Globus pallidus (tissue), 1 donor: ENCODE results near the gene SLC39A11.
"Not testable (repeated sequence)": the region's sequence is repeated elsewhere in the genome, so short reads cannot be mapped to it uniquely, and the experiment has no call there.

ENCODE experiments used
- DNase-seq: peaks from one replicate; pipeline ENCODE4 v3.0.0-alpha.2; 2015; ENCODE audit warnings: low spot score

The SLC39A11 gene

GRCh38 chr17:73007407-73007806 lies 85.1 kb downstream of the SLC39A11 start:
- DNase-seq, result no peak

DNA sequence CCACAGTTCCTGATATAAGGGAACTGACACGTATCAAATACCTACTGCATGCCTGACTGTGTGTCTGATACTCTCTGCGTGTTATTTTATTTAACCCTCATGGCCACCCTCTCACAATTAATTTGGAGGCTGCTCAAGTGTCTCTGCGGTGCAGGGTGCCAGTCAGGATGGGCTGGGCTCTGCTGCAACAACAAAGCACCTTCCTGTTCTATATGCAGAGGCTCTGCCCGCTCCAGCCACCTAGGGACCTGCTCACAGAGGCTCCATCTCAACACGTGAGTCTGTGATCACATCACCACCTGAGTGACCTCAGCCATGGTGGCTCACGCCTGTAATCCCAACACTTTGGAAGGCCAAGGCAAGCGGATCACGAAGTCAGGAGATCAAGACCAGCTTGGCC lies 87.1 kb downstream of the SLC39A11 start:
- DNase-seq, result no peak

- DNase-seq, result no peak
Observed at GRCh38 chr17:73003487-73003886, 89.0 kb downstream of the SLC39A11 start.

DNA sequence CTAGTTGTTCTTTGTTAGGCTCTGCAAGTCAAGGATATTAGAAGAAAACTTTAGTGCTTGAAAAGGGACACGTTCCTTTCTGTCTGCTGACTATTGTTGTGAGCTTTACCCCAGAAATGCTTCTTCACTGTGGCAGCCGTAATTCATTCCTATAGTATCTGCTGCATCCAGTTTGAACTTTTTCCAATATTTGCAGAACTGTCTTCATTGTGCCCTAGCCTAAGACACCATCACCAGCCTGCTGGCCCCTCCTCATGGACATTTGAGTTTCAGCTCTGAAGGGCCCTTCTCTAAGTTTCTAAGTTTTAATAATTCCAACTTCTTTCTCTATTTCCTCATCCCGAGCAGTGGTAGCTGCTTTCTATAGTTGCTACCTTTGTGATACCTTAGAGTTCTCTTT lies 91.7 kb downstream of the SLC39A11 start:
- no peak for DNase-seq

DNA sequence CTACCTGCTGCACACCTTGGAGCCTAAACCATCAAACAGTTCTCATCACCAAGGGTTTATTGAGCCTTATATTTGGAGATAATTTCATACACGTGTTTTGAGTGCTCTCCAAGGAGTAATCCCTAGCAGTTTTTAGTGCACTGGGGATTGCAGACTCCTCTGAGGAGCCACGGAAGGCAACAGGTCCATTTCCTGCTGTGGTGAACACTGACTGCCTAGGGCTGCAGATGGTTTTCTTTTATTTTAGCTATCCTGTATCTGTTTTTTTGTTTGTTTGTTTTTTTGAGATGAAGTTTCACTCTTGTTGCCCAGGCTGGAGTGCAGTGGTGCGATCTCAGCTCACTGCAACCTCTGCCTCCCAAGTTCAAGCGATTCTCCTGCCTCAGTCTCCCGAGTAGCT lies 93.0 kb downstream of the SLC39A11 start:
- not testable (repeated sequence) for DNase-seq

GRCh38 chr17:72998343-72998742 lies 94.1 kb downstream of the SLC39A11 start:
- peak; percentile 53 for DNase-seq

- DNase-seq, result no peak
Observed at GRCh38 chr17:72997559-72997958, 94.9 kb downstream of the SLC39A11 start.

- no peak for DNase-seq
Observed at GRCh38 chr17:72996791-72997190, 95.7 kb downstream of the SLC39A11 start.

- DNase-seq, result no peak
Observed at GRCh38 chr17:72995008-72995656, 97.4 kb downstream of the SLC39A11 start.

- DNase-seq, result not testable (repeated sequence)
Observed at GRCh38 chr17:72992783-72993467, 99.6 kb downstream of the SLC39A11 start.

- no peak for DNase-seq
Observed at GRCh38 chr17:72991651-72992050, 100.8 kb downstream of the SLC39A11 start.

DNA sequence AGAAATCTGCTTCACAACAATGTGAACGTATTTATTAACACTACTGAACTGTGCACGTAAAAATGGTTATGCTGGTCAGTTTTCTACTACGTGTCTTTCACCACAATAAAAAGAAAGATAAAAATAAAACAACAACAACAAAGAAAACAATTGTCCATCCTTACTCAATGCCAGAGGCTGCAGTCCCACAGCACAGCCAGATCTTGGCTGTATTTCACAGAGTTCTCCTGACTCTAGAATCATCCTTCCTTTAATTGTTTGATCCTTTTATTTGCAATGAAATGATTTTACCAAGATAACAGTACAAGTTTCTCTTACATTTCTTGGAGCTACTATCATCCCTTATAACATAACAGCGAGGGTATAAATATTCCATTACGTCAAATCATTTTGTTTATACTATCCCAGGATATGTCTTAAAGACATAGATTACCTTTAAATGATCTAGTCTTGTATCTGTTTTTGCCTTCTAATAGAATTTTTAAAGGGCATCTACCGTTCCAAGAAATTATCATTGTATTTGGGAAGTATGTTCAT lies 103.3 kb downstream of the SLC39A11 start:
- peak; percentile 65 for DNase-seq

DNA sequence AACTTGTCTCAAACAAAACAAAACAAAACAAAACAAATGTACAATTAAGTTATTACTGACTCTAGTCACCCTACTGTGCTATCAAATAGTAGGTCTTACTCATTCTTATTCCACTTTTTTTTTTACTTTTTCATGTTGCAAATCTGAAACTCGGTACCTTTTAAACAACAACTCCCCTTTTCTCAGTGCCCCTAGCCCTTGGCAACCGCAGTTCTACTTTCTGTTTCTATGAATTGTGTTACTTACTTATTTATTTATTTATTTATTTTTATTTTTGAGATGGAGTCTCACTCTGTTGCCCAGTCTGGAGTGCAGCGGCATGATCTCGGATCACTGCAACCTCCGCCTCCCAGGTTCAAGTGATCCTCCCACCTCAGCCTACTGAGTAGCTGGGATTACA lies 104.0 kb downstream of the SLC39A11 start:
- DNase-seq, result no peak

DNA sequence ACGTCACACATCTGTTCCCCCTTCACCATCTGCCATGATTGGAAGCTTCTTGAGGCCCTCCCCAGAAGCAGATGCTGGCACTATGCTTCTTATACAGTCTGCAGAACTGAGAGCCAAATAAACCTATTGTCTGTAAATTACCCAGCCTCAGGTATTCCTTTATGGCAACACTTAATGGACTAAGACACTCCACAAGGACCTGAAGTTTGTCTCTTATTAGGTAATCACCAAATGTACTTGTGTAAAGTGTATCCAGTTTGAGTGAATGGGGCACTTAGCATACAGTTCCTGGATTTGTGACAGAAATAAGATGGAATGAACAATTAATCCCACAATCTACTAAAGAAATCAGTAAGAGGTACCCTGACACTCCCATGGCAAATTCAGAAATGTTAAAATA lies 105.3 kb downstream of the SLC39A11 start:
- DNase-seq, result no peak

DNA sequence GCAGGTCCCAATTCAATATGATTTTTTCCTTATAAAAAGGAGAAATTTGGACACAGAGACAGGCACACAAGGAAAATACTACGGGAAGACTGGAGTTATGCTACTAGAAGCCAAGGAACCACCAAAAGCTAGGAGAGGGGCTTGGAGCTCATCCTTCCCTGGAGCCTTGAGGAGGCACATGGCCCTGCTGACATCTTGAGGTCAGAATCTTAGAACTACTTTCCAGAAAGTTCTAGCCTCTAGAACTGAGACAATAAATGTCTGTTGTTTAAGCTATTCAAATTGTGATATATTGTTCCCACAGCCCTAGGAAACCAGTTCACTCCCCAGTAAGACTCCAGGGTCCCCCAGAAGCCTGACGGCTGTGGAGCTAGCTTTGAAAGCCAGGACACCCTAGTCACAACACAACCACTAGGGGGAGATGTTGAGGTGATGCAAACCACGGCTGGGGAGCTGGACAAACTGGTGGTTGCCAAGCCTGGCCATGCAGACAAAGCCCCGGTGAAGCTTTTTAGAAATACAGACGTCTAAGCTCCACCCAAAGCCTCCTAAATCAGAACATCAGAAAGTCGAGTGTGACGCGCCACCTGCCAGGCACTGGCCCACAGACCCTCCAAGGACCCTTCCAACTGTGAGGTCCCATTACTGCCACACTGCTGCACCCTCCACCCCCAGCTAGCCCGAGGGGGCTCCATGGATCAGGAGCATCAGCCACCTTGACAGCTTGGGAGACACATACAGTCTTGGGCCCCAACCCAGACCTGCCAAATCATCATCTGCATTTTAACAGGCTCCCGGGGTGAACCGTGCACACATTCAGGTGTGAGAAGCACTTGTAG lies 106.4 kb downstream of the SLC39A11 start:
- peak; percentile 83 for DNase-seq

GRCh38 chr17:72984926-72985325 lies 107.6 kb downstream of the SLC39A11 start:
- DNase-seq, result no peak

DNA sequence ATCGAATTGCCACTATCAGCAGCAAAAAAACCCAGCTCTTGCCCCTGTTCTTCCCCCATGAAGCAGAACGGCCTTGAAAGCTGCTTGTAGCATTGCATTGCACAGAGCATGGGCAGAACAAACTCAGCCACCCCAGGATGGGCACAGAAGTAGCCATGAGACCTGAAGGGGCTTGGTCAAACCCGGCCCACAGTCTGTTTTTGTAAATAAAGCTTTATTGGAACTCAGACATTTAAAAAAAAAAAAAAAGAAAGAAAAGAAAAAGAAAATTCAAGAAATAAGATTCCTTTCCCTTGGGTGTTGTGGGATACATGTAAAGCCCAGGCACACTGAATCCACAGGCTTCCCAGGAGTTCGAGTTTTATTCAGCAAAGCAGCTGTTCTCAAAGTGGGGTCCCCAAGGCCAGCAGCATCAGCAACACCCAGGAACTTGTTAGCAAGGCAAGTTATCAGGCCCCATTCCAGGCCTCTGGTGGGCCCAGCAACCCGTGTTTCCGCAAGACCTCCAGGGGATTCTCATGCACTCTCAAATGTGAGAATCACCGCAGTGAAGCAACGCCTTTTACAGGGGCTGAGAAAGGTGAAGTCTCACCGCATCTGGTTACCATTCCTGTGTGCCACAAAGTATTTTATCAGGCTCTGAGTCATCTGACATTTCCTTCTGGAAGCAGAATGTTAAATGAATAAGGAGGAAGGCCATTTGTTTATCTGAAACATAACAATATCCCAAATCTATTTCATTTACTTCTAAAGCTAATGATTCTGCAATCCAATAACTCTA lies 108.2 kb downstream of the SLC39A11 start:
- no peak for DNase-seq

GRCh38 chr17:72982680-72983079 lies 109.8 kb downstream of the SLC39A11 start:
- DNase-seq, result no peak

- no peak for DNase-seq
Observed at GRCh38 chr17:72978593-72979218, 113.8 kb downstream of the SLC39A11 start.

DNA sequence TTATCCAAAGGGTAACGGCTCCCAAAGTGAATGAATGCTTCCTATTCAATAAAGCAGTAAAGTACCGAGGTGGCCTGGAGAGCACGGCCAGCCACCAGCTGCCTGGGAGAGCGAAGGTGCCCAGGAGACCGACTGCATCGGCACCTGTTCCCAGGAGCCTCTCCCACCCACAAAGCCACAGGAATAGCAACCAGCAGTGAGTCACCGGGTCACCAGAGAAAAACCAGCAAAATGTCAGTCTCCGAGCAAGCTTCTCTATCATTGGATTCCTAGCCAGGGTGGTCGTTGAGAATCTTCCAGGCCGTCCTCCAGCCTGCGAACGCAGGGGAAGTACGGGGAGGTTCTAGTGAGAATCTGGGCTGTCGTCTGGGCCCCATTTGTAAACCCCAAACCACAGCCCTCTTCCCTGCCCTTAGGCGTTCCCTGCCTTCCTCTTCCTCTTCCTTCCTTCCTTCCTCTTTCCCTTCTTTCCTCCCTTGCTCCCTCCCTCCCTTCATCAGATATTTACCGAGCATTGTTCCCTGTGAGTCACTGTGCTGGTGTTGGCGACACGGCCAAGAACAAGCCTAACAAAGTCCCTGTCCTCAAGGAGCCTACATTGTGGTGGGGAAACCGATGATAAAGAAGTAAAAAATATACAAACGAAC lies 114.6 kb downstream of the SLC39A11 start:
- DNase-seq, result no peak
